Ovary (tissue), 9 donors: ENCODE results near the gene SLC9B1. TPM values are rescaled to one million over a fixed set of nuclear protein-coding genes. Genes with fewer than 3 reads are reported as not detected.
"Not testable (repeated sequence)": the region's sequence is repeated elsewhere in the genome, so short reads cannot be mapped to it uniquely, and the experiment has no call there.

Source experiments
- DNase-seq, 5 donors: peaks; one replicate each; pipeline ENCODE4 v3.0.0-alpha.2; 2019 to 2020
- H3K27ac ChIP-seq, 2 donors: fragments of 200-600 bp; one replicate each; pipeline versions ENCODE4 v1.5.1 to v1.8.0; 2019 to 2022
- H3K27me3 ChIP-seq: fragments of 200-600 bp; one replicate; pipeline ENCODE4 v1.8.0; 2022
- H3K36me3 ChIP-seq: fragments of 200-600 bp; sonication (generic); one replicate; pipeline ENCODE4 v1.5.1; 2019
- H3K4me1 ChIP-seq: one replicate; pipeline ENCODE4 v1.8.1; 2013; ENCODE audit warnings: mild to moderate bottlenecking, moderate library complexity; ENCODE audit not compliant: insufficient read depth
- H3K4me3 ChIP-seq: fragments of 200-600 bp; sonication (generic); one replicate; pipeline ENCODE4 v1.5.1; 2017
- H3K9me3 ChIP-seq, 2 donors: fragments of 200-600 bp in 1 of 2; sonication (generic) in 1 of 2; one replicate each; pipeline versions ENCODE4 v1.5.1 to v1.8.1; 2013 to 2019; ENCODE audit warnings: mild to moderate bottlenecking in 1 of 2, moderate library complexity in 1 of 2
- CTCF ChIP-seq, 3 donors: fragments of 450-650 bp in 2 of 3; fragments of 200-600 bp in 1 of 3; IDR thresholded peaks; one replicate each; pipeline versions ENCODE4 v1.5.1 to v1.8.0; 2016 to 2022; ENCODE audit warnings: antibody characterized with exemption in 3 of 3, mild to moderate bottlenecking in 1 of 3
- EP300 ChIP-seq: sonication (generic); formaldehyde crosslinking; IDR thresholded peaks from one replicate; pipeline ENCODE4 v1.6.1; 2017; ENCODE audit warnings: antibody characterized with exemption
- POLR2A ChIP-seq: fragments of 450-650 bp; IDR thresholded peaks from one replicate; pipeline ENCODE4 v1.6.1; 2017; ENCODE audit warnings: antibody characterized with exemption, mild to moderate bottlenecking, moderate library complexity
- WGBS, 3 donors: extraction: QIAGEN DNeasy Blood & Tissue Kit in 1 of 3; methylation state at CpG; one replicate each; pipeline versions ENCODE4 v1.1.5 to v1.1.7; 2013 to 2017; 5-methylcytosine and 5-hydroxymethylcytosine counted together
- intact Hi-C, 4 donors: fragments of 100-400 bp; cut with DNase I; formaldehyde crosslinking; loops; one replicate each; pipeline versions ENCODE4 v1.11.0 to v1.15.1; 2022 to 2023
- polyA plus RNA-seq, 2 donors: library from polyadenylated mRNA; stranded (reverse); fragments of 200-250 nt in 1 of 2; fragments of 350-450 nt in 1 of 2; fragmentation: Illumina TruSeq in 1 of 2; extraction: RNeasy Lipid Tissue Mini Kit (QIAGEN cat#74804) in 1 of 2; gene quantifications; one replicate each; pipeline ENCODE4 v1.2.3, GENCODE V29; 2013 to 2014
- total RNA-seq, 7 donors: library from RNA; depleted of rRNA in 2 of 7; stranded (reverse); fragments of >200 nt in 2 of 7; fragmentation: NEBNext Ultra II Directional in 3 of 7; extraction: Animal tissue kit (Norgen Biotek cat#: 25700) in 3 of 7; gene quantifications; one replicate each; pipeline versions ENCODE4 v1.1.0 to v1.2.4, GENCODE V29; 2016 to 2023
- donor health status: DM: no; HTN: no; CAD: no; lungs with moderate emphysema.
- donor health status: DM: no; HTN: no; CAD: no.
- donor health status: Bipolar disorder and iron deficiency.
- donor health status: DM: yes; HTN: yes; CAD: no.
- donor health status: DM: no; HTN: no; CAD: no.
- donor health status: DM: yes; HTN: yes; CAD: no.

The SLC9B1 gene
- total and polyA plus RNA-seq, 9 donors, result 0.83 to 3.8 (median 2.0) TPM

- H3K4me3 ChIP-seq, result no peak overlapping the region
- H3K4me1 ChIP-seq, result no peaks in the 10 kb centered on the region
- intact Hi-C loops, result no loop called here
- H3K27ac ChIP-seq, result no peak overlapping the region
- no peaks in the 10 kb centered on the region for H3K9me3 ChIP-seq
- H3K36me3 ChIP-seq, result no peaks in the 10 kb centered on the region
- TF ChIP-seq EP300 (no peak), CTCF (IDR thresholded peaks at IDR 0.05) (no peak), POLR2A (no peak)
- no peak for DNase-seq
- no peaks in the 10 kb centered on the region for H3K27me3 ChIP-seq
- 94 to 96% (median 94%) methylated on average over 3 of the region's 3 CpGs for WGBS, 3 donors
These were observed 140.6 kb downstream of the SLC9B1 start for GRCh38 chr4:102878901-102879300.

GRCh38 chr4:102878349-102878748, 141.2 kb downstream of the SLC9B1 start:
- DNase-seq, H3K9me3 ChIP-seq, H3K27me3 ChIP-seq, H3K4me3 ChIP-seq, H3K27ac ChIP-seq, intact Hi-C loops, H3K4me1 ChIP-seq, H3K36me3 ChIP-seq: not testable (repeated sequence)
- WGBS, 3 donors, result 66 to 92% (median 90%) methylated on average over 4 of the region's 4 CpGs

- H3K9me3 ChIP-seq, H3K36me3 ChIP-seq, H3K27ac ChIP-seq, H3K4me3 ChIP-seq, H3K27me3 ChIP-seq, DNase-seq, intact Hi-C loops, H3K4me1 ChIP-seq: not testable (repeated sequence)
- 97 to 100% (median 98%) methylated on average over 3 of the region's 3 CpGs for WGBS, 3 donors
These were observed 141.9 kb downstream of the SLC9B1 start for GRCh38 chr4:102877477-102878106.

- Histone ChIP-seq H3K36me3 (no peaks in the 10 kb centered on the region), H3K4me3 (no peak overlapping the region), H3K9me3 (no peaks in the 10 kb centered on the region), H3K27ac (no peak overlapping the region), H3K27me3 (no peaks in the 10 kb centered on the region), H3K4me1 (peaks cover 2% of the 10 kb centered on the region)
- TF ChIP-seq EP300 (no peak), CTCF (IDR thresholded peaks at IDR 0.05) (no peak), POLR2A (no peak)
- no peak for DNase-seq
- intact Hi-C loops, result no loop called here
- WGBS, 3 donors, result 40 to 70% (median 42%) methylated on average over 2 of the region's 2 CpGs
These were observed 147.7 kb downstream of the SLC9B1 start for GRCh38 chr4:102871772-102872171.

- Histone ChIP-seq H3K4me3 (peak overlapping the region; percentile 63), H3K27me3 (no peaks in the 10 kb centered on the region), H3K9me3 (no peaks in the 10 kb centered on the region), H3K4me1 (peaks cover 2% of the 10 kb centered on the region), H3K36me3 (no peaks in the 10 kb centered on the region), H3K27ac (peak overlapping the region; percentile 89 to 93)
- WGBS, 3 donors, result 5 to 8% (median 5%) methylated on average over 19 of the region's 19 CpGs
- TF ChIP-seq POLR2A, result no peak
- TF ChIP-seq CTCF (IDR thresholded peaks at IDR 0.05), result no peak
- no peak for TF ChIP-seq EP300
- no peak for DNase-seq
- intact Hi-C loops, result loop anchor here in 1 of 4 donors (2.0 kb wide), 2 partner anchors 43 to 369 kb away; partner anchors contain the start of genes NFKB1 and UBE2D3
These were observed 149.8 kb downstream of the SLC9B1 start for GRCh38 chr4:102869569-102870197.
